Activated CD4-positive, CD25-positive, alpha-beta regulatory T cell treated with anti-CD3 and anti-CD28 coated beads, Interleukin-2, amount 50 U/mL, for 72 hours (primary cell): ENCODE data around the gene RNASE3.
A peak's percentile ranks its signal among the peaks of the same experiment; 100 is the strongest.
"Not testable (repeated sequence)": the region's sequence is repeated elsewhere in the genome, so short reads cannot be mapped to it uniquely, and the experiment has no call there.

Experiments
- DNase-seq: peaks from one replicate; pipeline ENCODE4 v3.0.0; 2021

Gene RNASE3

DNA sequence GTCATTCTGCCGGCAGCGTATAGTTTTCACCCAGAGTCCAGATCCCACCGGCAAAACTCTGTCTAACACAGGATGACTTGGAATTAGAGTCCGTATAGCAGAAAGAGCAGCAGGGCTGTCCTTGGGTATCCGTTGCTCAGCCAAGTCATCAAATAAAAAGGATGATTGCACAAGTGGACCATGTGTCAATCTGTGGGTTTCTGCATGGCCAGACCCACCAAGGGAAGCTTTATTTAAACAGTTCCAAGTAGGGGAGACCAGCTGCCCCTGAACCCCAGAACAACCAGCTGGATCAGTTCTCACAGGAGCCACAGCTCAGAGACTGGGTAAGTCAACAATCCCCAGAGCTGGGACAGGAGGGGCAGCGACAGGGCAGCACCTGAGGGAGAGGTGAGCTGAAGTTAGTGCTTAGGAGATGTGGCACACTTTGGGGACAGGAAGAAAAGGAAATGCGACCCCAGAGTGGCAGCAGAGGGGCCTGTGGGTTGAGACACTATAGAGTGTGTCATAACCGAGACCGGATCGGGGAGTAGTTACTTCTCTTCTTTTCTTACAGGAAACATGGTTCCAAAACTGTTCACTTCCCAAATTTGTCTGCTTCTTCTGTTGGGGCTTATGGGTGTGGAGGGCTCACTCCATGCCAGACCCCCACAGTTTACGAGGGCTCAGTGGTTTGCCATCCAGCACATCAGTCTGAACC lies at the start of gene RNASE3:
TSS of gene RNASE3 (plus strand) at position 260 of the 700 bp plus-strand sequence. CDS start at position 562, 302 bp downstream.
- not testable (repeated sequence) for DNase-seq

DNA sequence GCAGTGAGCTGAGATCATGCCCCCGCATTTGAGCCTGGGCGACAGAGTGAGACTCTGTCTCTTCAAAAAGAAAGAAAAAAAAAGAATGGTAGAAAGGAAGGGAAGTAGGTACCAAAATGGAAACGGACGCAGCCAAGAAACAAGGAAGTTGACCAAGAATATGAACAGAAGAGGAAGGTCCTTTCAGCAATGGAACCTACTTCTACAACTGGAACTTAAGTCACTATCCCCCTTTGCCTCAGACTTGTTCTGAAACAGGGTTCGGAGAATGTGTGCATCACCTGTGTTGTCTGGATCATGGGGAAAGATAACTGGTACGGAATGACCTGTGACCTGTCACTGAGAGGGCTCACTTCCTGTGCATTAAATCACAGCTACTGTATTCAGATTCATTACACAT lies 44.6 kb upstream of the RNASE3 start:
- DNase-seq: no peak

DNA sequence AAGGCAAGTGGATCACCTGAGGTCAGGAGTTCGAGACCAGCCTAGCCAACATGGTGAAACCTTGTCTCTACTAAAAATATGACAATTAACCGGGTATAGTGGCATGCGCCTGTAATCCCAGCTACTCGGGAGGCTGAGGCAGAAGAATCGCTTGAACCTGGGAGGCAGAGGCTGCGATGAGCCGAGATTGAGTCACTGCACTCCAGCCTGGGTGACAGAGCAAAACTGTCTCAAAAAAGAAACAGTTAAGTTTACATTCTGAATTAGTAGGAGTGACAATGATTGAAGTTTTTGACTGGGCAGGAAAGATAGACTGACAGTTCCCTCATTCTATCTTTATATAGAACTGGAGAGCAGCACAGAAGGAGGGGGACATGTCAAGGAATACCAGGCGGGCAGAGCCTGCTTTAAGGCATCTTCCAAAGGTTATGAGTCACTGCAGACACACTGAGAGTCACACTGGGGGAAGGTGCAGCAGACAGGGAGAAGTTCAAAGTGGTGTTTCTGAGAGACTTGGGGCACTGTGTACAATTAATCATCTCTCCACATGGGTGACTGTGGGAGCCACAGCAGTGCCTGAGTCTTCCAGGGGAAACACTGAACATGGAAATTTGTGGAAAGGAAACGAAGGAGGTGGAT lies 42.8 kb upstream of the RNASE3 start:
- DNase-seq: no peak

DNA sequence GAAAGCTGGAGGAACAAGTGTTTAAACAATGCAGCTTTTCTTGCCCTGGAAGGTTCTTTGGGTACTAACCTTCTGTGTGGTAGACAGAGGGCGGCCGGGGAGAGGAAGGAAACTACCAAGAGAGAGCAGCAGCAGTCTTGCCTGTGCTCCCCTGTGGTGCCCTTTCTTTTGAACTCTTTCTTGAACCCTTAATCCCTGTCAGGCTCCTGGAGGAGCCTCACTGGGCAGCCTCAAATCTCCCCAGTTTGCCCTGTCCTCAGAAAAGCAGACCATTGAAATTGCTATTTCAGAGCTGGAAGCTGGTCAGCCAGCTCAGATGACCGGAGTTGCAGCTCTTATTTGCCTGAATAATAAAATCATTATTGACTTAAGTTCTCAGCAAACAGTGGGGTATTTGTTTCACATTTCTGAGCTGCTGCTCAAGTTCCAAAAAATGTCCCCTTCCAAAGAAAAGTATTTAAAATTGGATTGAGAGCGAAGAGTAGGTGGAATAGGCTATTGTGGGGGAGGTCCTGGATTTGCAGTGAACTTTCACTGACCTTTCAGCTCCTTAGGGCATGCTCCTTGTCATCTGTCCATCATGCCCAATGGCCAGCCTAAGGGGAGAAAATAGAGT lies 42.1 kb upstream of the RNASE3 start:
- no peak for DNase-seq

DNA sequence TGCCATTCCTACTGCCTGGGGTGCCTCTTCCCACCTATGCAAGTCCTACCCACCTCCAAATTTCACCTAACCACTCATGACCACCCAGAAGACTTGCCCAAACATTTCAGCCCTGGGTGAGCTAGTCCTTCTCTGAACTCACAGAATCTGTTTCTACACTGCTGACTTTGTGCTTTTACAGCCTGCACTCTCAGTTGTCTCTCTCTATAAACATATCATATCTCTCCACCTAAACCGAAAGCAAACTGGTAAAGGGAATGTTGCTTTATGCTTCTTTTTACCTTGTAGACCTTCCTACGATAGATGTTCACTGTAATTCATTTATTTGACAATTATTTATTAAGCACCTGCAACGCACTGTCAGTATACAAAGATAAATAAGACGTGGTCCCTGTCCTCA lies 38.1 kb upstream of the RNASE3 start:
- no peak for DNase-seq

DNA sequence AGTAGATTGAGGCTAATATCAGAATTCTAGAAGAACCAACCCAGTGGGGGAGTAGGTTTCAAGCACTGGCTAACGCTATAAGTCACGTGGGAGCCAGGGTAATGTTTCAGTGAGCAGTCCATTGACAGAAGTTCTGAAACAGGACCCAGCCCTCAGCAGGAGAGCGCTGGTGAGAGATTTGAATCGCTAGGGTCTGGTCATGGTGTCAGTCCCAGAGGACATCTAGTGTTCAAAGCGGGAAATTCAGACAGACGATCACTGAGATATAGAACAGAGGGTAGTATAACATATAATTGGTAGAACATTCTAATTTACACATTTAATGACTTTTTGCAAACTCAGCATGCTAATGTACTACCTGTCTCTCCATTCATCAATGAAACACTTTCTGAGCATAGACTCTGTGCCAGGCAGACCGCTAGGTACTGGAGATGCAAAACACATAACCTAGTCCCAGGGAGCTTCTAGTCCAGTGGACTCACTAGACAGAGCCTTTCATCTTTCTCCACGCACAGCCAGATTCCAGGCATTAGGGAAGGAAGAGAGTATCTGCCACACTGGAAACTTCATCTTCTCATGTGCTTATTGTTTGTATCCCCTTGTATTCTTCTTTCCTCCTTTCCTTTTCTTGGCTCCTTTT lies 35.4 kb upstream of the RNASE3 start:
- DNase-seq: no peak

DNA sequence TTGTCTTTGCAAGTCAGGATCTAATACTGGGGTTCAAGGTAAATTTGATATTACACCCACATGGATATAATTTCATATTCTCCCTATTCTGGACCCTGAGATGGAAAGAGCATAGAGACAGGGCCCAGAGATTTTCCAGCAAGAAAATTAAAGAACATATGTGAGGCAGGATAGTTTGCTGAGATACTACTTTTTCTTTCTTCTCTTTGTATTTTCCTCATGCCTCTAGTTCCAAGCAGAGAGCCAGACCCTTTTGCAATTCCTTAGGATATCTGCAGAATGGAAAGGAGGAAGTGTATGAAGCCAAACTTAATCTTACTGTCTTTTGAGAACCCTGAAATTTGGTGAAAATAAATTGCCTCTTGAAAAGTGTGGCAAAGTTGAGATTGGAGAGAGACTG lies 34.0 kb upstream of the RNASE3 start:
- no peak for DNase-seq

DNA sequence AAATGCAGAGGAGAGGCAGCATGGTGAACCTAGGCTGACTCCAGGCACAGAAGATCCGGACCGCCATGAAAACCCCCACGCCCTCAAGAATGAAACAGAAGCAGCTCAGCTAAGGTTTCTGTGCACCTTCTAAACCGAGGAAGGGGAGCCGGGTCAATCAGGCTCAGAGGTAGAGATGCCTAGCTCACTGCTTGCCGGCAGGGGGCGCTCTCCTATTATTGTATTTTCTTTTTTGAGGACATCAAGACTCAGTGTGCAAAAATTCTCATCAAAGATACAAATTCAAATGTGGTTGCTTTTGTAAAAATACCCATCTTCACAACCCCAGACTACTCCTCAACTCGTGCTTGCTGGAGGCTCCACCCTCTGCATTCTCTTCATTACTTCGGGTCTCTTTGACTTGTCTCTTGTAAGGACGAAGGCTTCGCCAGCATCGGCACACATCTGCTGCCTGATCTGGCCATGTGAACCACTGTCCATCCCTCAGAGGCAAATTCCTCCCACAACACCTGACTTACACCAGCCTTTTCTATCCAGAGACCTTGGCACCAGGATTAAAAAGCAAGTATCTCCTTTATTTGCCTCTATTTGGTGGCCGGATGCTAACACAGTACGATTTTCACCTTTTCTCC lies 33.4 kb upstream of the RNASE3 start:
- peak; percentile 75 for DNase-seq

DNA sequence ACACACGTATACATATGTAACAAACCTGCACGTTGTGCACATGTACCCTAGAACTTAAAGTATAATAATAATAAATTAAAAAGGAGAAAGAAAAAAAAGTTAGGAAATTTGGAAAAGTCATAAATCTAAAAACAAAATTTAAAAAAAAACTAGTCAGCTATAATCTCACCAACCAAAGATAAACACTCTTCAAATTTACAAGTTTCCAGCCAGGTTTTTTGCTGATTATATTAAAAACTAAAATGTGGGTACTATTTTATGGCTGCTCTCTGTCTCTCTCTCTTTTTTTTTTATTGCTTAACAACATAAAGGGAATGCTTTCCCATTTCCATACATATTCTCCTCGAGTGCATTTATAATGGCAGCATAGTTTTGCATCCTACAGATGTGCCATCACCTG lies 25.0 kb upstream of the RNASE3 start:
- no peak for DNase-seq

DNA sequence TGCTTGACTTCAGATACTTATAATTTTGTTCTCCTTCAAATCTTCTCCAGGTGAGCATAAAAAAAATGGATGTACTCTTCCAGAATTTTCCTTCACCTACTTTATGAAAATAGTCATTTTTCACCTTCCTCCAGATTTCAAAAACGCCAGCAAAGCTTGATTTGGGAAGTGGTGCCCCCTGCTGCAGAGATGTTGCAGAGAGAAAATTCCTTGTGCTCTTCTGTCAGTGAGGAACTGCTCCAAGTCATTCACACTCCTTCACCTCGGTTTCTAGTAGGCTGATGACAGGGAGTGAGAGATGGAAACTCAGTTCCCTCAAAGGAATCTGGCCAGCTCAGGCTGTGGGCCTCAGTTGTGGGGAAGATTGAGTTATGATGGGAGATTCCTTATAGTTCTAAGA lies 24.2 kb upstream of the RNASE3 start:
- DNase-seq: no peak

DNA sequence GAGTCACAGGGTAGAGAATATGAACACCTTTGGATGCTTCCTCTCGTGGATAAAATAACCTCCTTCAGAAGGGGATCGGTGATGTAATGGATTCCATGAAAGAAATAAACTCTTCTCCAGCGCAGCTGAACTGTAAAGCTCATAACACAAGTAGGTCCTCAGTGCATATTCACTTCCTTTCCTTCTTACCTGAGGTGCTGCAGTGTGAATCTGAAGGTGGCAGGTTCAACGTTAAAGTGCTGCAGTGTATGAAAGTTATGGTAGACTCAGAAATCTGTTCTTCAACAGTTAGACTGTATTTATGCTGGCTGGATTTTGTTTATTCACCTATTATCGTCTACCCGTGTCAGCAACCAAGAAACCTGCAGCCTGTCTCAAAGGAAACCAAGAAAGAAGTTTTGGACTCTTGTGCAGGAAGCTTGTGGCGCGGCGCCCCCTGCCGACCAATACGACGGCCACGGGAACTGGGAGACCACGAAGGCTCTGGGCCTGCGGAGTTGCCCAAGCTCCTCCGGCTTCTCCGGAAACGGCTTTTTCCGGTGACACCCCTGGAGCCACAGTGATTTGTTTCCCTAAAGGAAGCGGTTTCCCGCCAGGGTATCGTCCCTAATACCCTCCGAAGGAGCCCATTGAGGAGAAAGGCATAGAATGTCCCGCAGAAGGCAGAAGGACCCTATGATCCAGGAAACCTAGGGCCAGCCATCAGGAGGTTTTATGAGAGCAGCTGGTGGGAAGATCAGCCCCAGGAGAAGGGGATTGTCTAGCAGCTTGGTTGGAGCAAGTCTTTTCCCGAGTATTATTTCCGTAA lies 17.6 kb upstream of the RNASE3 start:
- peak; percentile 74 for DNase-seq

DNA sequence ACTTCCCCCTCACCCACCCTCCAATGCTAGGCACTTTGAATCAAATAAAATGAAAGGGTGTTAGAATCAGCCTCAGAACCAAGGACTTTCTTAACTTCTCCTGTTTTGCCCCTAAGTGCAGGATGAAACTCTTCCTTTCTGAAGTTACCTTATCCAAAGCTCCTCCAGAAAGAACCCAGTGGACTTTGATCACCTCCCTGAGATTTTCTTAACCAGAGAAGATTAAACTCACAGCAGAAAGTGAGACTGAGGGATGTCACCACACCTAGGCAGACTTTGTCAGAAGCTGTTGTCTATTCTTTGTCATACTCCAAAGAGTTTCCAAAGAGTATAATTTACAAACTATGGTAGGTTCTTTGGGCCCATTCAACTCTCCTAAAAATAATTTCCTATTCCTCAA lies 14.2 kb upstream of the RNASE3 start:
- no peak for DNase-seq

DNA sequence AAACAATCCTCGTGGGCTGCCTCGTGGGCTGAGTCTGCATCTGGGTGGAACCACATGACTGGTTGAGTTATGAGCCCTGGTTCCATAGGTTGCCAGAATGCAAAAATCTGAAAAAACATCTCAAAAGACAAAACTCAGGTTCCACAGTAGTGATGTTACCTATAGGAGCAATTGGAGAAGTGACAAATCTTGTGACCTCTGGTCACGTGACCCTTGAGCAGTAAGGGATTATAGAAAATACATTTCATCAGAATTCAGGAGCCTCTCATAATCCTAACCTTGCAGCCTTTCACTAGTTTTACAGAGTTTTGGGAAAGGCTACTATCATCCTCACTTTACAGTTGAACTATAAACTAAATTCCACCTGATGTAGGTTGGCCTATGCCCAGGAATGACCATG lies 12.5 kb upstream of the RNASE3 start:
- DNase-seq: no peak

DNA sequence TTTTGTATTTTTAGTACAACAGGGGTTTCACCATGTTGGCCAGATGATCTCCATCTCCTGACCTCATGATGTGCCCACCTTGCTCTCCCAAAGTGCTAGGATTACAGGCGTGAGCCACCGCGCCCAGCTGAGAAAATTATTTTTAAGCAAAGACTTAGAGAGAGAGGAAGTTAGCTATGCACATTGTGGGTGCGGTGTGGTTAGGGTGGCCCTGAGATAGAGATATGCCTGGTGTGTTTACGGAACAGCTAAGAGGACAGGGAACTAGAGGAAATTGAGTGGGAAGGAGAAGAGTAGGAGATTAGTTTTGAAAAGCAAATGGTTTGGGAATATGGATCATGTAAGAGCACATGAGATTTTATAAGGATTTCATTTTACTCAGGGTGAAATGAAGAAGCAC lies 10.0 kb upstream of the RNASE3 start:
- DNase-seq: not testable (repeated sequence)

DNA sequence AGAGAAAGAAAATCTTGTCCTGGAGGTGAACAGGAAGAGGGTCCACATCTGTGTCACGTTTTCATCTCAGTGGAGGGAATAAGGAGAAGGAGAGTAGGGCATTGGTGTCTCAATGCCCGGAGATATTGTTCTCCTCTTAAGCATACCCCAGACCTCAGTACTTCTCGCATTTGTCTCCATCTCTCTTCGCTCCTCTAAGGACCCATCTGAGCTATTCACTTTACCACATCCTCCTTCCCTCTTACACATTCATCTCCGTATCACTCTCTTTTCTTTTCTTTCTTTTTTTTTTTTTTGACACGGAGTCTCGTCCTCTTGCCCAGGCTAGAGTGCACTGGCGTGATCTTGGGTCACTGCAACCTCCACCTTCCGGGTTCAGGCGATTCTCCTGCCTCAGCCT lies 8.4 kb upstream of the RNASE3 start:
- not testable (repeated sequence) for DNase-seq

DNA sequence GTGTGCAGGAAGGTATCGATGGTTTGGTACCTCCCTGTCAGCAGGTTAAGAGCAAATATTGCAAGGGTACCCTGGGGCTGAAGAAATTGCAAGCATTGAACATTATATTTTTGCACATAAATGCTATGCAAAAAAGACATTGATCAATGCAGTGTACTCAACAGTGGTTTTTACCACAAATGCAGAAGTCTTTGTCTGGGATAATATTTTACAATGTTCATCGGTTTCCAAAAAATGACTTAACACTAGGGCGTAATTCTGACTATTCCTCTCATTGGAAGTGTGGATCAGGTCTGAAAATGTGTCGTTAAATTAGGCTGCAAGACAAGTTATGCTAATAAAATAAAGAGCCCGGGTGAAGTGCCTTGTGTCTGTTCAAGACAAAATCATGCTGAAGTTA lies 2.8 kb upstream of the RNASE3 start:
- not testable (repeated sequence) for DNase-seq

DNA sequence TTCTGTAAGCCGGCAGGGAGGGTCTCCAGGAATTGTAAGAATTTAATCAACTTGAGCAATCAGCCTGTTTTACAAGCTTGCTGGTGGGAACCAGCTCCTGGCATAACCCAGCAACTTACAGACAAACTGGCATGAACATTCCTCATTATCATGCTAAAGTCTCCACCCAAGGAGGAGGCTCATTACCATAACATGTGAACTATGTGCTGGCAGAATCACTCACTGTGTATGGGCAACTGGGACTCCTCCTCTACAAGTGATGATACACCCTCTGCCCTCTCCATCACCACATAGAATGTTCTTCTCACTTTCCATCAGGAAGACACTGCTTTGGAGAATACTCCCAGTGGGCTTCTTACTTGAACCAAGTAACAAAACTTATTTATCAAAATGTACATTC lies 4.1 kb downstream of the RNASE3 start:
- DNase-seq: not testable (repeated sequence)

DNA sequence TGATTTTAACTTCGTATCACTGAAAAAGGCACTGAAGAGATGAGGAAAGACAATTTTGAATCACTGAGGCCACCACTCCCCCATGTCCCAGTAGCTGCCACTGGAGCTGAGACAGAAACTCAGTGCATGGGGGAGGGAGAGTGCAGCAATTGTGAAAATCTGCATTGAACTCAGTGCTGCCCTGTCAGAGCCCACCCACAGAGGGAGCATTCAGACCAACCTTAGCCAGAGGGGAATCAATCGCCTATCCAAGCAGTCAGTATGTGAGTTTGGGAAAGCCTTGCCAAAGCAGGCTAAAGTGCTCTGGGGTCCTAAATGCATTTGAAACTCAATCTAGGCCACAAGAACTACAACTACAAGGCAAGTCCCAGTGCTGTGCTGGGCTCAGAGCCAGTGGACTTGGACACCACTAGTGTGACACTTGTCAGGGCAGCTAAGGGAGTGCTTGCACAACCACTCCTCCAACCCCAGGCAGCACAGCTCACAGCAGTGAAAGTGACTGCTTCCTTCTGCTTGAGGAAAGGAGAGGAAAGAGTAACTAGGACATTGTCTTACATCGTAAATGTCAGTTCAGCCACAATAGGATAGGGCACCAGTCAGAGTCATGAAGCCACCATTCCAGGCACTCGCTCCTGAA lies 13.3 kb downstream of the RNASE3 start:
- DNase-seq: no peak

DNA sequence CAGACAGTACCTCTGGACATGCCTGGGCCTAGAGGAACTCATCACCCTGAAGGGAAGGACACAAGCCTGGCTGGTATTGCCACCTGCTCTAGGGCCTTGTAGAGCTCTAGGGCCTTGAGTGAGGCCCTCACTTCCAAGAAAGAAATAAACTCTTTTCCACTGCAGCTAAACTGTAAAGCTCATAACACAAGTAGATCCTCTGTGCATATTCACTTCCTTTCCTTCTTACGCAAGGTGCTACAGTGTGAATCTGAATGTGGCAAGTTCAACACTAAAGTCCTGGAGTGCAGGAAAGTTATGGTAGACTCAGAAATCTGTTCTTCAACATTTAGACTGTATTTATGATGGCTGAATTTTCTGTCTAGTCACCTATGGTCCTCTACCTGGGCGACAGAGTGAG lies 14.5 kb downstream of the RNASE3 start:
- no peak for DNase-seq

DNA sequence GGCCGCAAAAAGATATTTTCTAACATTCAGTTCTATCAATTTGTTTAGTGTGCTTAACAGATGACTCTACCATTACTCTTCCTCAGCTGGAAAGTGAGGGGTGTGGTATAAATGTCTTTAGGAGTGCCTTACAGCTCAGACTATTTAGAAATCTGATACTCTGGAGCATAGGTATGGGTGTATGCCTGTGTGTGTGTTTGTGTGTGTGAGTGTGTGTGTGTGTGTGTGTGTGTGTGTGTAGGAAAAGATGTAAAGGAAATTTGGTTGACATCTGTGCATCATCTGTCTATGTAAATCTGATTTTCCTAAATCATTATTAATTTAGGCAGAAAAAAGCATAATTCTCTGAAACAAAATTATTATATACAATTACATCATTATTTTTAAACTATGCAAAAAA lies 16.0 kb downstream of the RNASE3 start:
- no peak for DNase-seq

DNA sequence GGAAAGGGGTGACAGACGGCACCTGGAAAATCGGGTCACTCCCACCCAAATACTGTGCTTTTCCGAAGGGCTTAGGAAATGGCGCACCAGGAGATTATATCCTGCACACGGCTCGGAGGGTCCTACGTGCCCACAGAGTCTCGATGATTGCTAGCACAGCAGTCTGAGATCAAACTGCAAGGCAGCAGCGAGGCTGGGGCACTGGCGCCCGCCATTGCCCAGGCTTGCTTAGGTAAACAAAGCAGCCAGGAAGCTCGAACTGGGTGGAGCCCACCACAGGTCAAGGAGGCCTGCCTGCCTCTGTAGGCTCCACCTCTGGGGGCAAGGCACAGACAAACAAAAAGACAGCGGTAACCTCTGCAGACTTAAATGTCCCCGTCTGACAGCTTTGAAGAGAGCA lies 19.6 kb downstream of the RNASE3 start:
- DNase-seq: not testable (repeated sequence)
